Left kidney (tissue), 2 donors: ENCODE data around the gene RPS6KB2. TPM values are rescaled to one million over a fixed set of nuclear protein-coding genes. Genes with fewer than 3 reads are reported as not detected.
A peak's percentile ranks its signal among the peaks of the same experiment; 100 is the strongest.
"Not testable (repeated sequence)": the region's sequence is repeated elsewhere in the genome, so short reads cannot be mapped to it uniquely, and the experiment has no call there.

Experiments
- DNase-seq: peaks from one replicate; pipeline ENCODE4 v3.0.0-alpha.2; 2013
- polyA plus RNA-seq: library from polyadenylated mRNA; unstranded; fragments of 120-200 nt; gene quantifications from one replicate; pipeline ENCODE4 v1.2.1, GENCODE V29; 2013; ENCODE audit not compliant: insufficient read length

The RPS6KB2 gene
- polyA plus RNA-seq, 1 donor: 40.4 TPM

GRCh38 chr11:67441731-67442351, 13.5 kb downstream of the RPS6KB2 start:
- no peak for DNase-seq

GRCh38 chr11:67442504-67443404, 14.5 kb downstream of the RPS6KB2 start:
- no peak for DNase-seq

- no peak for DNase-seq
These were observed 17.2 kb downstream of the RPS6KB2 start for GRCh38 chr11:67445515-67445914.

- DNase-seq: no peak
These were observed 19.9 kb downstream of the RPS6KB2 start for GRCh38 chr11:67448220-67448609.

- no peak for DNase-seq
These were observed 21.0 kb downstream of the RPS6KB2 start for GRCh38 chr11:67449116-67449844.

GRCh38 chr11:67450796-67451657, 22.7 kb downstream of the RPS6KB2 start:
- DNase-seq: no peak

DNA sequence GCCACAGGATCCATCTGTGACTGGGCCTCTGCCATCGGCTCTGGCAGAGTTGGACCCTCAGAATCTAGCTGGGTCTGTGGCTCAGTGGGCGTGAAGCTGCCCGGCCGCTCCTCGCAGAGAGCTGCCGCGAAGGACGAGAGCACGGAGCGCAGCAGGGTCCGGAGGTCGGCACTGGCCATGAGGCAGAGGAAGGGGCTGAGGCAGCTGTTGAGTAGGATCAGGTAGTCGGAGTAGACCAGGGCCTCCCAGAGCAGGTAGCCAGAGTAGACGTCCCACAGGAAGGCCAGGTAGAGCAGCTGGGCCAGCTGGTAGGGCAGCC, 23.3 kb downstream of the RPS6KB2 start:
- no peak for DNase-seq

GRCh38 chr11:67452141-67452952, 24.1 kb downstream of the RPS6KB2 start, which contains the start of gene GPR152:
Gene GPR152 (minus strand): TSS chr11:67452729. CDS start chr11:67452724, 5 bp downstream.
- DNase-seq: no peak

DNA sequence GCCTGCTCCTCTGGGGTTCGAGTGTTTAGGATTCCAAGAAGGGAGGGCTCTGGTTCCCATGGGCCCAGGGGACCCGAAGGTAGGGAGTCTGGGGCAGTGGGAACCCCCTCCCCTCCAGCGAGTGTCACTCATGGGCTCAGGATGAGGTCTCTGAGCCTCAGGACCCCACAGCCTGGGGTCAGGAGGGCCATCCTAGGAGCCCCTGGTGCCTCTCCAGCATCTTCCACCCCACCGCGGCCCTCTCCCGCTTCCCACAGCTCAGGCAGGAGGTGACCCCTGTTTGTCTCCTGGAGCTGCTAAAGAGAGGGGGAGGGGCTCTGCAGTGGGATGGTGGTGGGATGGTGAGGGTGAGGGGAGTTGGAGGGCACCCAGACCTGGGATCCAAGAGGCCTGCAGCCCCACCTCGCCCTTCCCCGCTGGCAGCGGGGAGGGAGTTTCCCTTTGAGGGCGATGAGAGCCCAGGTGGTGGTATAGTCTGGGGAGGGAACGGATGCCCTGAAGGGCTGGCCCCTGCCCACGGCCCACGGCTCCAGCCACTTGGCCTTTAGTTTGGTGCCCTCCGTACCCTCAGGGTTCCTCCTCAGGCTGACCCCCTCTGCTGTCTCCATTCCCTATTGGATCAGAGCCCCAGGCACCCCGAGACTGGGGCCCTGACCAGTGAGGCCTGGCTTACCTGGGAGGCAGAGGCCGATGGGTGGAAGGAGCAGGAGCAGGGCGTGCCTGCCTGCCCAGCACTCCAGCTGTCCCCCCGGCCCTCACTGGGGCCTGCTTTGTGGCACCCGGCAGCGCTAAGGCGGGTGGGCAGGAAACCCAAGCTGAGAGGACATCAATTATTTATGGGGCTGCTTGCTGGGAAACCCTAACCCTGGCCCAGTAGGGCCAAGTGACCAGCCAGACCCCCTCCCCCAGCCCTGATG, 25.8 kb downstream of the RPS6KB2 start:
- no peak for DNase-seq

- no peak for DNase-seq
These were observed 26.8 kb downstream of the RPS6KB2 start, which contains the start of gene CABP4 for GRCh38 chr11:67455054-67455453. Gene CABP4 (plus strand): TSS chr11:67455354. CDS start chr11:67455424, 70 bp downstream.

GRCh38 chr11:67456068-67456705, 27.9 kb downstream of the RPS6KB2 start:
- DNase-seq: no peak

GRCh38 chr11:67457453-67457852, 29.2 kb downstream of the RPS6KB2 start:
- DNase-seq: no peak

DNA sequence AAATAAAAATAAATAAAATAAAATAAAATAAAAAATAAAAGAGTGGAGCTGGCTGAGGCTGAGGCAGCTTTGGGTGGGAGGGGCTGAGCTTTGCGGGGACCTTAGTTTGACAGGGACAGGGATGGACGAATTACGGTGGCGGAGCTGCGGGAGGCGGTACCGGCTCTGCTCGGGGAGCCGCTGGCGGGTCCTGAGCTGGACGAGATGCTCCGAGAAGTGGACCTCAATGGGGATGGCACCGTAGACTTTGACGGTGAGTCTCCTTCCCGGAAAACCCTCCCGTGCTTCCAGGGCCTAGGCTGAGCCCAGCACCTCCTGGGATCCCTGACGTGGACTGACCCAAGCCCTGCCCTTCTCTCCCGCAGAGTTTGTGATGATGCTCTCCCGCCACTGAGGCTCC, 30.0 kb downstream of the RPS6KB2 start:
- no peak for DNase-seq

DNA sequence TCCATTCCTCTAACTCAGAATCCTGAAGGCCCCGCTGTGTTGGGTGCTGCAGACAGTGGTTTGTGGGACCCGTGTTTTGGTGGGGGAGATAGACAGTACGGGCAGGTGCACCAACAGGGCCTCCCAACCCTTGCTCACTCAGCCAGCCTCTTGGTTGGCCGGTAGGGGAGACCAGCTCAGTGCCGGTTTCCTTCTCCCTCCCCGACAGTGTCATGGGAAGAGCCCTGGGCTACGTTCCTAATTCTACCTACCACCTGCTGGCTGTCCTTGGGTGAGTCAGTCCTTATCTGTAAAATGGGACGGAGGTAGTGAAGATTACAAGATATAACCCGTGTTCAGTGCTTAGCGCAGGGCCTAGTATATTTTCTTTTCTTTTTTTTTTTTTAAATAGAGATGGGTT, 34.9 kb downstream of the RPS6KB2 start:
- DNase-seq: no peak

DNA sequence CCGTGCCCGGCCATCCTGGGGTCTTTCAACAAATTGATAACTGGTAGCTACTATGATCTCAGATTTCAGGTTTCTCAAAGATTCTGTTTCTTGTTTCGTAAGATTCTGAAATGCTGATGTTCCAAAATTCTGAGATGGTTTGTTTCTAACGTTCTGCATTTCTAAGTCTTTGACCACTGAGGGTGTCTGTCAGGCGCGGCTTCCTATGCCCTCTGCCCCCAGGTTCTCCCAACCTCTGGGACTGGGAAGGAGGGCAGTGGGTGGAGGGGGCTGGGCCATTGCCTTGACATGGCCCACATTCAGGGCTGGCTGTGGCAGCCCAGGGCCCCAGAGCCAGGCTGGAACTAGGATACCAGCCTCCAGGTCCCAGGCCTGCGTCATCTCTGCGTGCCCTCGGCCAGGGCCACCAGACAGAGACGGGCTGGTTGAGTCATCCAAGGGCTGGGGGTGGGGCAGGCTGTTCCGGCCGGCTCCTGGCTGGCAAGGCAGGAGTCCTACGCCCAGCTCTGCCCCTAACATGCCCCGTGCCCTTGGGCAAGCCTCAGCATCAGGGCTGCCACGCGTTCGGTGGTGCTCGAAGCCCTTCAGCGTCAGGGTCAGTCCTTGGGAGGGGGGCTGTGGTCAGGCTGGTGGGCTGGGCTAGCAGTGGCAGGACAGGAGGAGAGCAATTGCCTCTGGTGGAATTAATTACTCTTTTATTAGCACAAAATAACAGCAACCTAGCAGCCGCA, 35.6 kb downstream of the RPS6KB2 start:
- DNase-seq: no peak

GRCh38 chr11:67464411-67465188, 36.3 kb downstream of the RPS6KB2 start:
- peak; percentile 79 for DNase-seq

DNA sequence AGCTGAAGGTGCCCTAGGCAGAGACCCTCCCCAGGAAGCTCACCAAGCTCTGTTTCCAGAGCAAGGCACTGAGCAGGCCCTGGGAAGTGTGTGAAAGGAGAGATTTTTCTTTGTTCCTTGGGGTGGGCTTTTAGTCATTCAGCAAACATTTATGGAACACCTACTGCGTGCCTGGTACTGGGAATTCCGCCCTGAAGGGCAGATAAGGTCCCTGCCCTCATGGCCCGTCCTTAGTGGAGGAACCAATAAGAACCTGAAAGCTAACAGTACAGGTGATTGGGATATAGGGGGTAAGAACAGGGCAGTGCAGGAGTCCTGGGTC, 36.9 kb downstream of the RPS6KB2 start:
- DNase-seq: no peak

GRCh38 chr11:67465530-67465929, 37.2 kb downstream of the RPS6KB2 start:
- not testable (repeated sequence) for DNase-seq
